ENCODE data around the gene ZFYVE28.
"Not testable (repeated sequence)": the region's sequence is repeated elsewhere in the genome, so short reads cannot be mapped to it uniquely, and the experiment has no call there.

ZFYVE28 gene

DNA sequence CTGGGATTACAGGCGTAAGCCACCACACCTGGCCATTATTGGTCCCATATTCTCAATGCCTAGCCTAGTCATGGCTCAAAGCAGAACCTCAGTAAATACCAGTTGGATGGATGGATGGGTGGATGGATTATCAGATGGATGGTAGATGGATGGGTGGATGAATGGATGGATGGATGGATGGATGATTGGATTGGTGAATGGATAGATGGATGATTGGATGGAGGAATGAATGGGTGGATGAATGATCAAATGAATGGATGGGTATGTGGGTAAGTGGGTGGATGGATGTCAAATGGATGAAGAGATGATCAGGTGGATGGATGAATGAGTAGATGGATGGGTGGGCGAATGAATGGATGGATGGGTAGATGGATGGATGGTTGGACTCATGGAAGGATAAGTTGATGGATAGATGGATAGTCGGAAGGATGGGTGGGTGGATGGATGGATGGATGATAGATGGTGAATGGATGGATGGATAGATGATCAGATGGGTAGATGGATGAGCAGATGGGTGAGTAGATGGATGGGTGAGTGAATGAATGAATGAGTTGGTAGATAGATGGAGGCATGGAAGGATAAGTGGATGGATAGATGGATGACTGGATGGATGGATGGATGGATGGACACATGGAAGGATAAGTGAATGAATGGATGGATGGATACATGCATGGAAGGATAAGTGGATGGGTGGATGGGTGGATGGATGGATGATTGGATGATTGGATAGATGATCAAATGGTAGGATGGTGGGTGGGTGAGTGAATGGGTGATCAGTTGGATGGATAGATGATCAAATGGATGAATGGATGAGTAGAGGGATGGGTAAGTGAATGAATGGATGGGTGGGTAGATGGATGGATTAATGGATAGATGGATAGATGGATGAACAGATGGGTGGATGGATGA, 28.5 kb upstream of the ZFYVE28 start:
- no peak for DNase-seq (ENCODE audit: low read depth in 2 of 2)

DNA sequence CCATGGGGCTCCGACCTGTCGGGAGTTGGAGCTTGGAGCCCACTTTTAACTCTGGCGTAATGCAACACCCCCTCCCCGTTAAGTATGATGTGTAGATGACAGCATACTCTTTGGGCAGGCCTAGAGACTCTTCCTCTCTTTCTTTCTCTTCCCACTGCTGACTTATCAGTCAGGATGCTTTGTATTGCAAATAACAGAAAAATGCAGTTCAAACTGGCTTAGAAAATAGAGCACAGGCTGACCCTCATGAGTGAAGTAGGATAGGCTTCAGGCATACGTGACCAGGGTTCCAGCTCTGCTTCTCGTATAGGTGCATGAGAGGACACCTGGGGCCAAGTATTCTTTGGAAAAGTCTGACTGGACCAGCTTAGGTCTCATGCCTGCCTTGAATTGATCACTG, 27.1 kb upstream of the ZFYVE28 start:
- DNase-seq (ENCODE audit: low read depth in 2 of 2): no peak

DNA sequence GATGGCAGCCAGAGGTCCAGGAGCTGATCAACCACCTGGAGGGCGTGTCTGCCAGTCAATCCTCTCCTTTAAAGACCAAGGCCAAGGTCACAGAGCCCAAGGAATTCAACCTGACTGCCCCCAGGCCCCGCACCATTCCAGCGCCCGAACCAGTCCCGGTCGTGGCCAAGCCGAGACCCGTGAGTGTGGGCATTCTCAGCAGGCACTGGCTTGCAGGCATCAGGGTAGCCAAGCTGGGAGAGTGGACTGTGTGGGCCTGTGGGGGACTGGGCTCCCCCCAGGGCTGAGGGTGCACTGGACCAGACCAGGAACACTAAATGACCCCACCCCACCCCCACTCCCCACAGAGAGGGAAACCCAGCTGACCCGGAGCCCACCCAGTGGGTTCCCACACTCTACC, 26.7 kb upstream of the ZFYVE28 start:
- no peak for DNase-seq (ENCODE audit: low read depth in 2 of 2)

DNA sequence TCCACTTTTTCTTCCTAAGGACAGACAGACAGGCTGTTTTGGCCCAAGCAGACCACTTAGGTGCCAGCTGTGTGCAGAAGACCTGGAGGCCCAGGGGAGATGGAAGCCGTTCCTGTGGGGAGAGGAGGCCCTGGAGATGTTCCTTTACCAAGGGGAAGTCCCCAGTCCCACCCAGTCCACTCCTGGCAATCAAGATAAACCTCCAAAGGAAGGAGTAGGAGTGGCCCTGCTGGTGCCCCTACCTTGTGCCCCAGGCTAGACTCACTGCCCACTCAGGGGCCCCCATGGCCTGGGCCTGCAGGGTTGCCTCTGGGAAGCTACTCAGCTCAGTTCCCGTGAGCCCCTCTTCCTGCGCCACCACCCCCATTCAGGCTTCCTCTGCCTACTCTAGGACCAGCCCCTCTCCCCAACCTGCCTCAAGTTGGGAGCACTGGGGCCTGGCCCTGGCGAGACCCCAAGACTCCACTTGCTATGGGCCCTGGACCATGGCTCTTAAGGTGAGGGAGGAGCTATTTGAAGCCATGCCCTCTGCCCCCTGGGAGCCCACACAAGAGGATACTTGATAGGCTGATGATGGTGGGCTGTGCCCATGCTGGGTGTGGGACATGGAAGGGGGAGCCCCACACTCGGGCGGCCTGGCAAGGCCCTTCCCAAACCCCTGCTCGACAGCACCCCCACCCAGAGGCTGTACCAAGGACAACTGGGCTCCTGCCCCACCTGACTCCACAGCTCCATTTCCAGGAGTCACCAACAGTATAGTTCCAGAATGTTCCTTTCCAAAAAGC, 25.7 kb upstream of the ZFYVE28 start:
- no peak for DNase-seq (ENCODE audit: low read depth in 2 of 2)

DNA sequence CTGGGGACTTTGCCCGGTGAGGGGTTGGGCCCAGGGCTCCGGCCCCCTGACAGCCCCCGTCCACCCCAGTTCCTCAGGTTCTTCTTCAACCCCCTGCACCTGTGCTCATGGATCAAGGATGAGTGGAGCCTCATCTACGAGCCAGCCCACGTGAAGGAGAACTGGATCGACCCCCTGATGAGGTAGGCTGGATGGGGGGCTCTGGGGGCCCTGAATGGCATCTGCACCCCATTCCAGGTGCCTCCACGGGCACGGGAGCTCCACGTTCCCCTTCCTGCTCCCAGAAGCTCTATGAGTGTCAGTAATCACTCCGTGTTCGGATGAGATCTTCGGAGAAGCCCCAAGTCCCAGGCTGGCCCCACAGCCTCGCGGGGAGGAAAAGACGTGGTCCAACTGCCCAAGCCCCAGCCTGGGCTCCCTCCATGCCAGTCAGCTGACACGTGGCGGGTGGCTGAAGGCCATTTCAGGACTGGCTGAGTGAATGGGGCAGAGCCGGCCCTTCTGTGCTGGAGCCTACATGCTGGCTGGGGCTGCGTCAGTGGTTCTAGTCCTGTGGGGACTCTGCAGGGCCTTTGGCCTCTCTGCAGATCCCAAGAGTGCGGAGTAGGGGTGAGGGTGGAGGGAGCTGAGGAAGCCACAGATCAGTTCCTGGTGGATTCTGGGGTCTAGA, 24.8 kb upstream of the ZFYVE28 start:
- DNase-seq (ENCODE audit: low read depth in 2 of 2): no peak

DNA sequence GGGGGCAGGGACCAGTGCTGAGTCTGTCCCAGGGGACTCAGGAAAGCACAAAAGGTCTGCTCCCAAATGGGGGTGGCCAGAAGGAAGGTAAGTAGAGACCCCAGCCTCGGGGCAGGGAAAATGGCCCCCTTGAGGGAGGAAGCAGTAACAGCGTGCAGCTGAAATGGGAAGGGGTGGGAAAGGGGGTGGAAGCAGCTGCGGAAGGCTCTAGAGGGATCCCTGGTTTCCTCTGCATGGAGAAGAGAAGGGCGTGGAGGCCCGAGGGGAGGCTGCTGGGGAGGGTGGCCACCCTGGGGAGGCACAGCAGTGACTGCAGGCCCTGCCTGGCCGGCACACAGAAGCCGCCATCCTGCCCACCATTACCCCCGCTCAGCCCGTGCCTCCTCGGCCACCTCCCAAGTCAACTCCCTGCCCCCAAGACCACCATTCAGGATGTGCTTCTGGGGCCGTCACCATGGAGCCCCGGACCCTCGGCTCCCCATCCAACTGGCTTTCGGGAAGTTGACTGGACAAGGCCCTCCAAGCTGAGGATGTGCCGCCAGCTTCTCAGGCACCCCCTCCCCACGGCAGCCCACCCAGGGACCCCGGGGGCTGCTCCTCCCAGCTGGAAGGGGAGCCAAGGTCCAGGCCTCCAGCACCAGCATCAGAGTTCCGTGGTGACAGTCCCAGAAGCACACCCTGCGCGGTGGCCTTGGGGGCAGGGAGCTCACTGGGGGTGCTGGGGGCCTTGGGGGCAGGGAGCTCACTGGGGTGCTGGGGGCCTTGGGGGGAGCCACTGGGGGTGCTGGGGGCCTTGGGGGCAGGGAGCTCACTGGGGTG, 23.9 kb upstream of the ZFYVE28 start:
- DNase-seq (ENCODE audit: low read depth in 2 of 2): no peak

DNA sequence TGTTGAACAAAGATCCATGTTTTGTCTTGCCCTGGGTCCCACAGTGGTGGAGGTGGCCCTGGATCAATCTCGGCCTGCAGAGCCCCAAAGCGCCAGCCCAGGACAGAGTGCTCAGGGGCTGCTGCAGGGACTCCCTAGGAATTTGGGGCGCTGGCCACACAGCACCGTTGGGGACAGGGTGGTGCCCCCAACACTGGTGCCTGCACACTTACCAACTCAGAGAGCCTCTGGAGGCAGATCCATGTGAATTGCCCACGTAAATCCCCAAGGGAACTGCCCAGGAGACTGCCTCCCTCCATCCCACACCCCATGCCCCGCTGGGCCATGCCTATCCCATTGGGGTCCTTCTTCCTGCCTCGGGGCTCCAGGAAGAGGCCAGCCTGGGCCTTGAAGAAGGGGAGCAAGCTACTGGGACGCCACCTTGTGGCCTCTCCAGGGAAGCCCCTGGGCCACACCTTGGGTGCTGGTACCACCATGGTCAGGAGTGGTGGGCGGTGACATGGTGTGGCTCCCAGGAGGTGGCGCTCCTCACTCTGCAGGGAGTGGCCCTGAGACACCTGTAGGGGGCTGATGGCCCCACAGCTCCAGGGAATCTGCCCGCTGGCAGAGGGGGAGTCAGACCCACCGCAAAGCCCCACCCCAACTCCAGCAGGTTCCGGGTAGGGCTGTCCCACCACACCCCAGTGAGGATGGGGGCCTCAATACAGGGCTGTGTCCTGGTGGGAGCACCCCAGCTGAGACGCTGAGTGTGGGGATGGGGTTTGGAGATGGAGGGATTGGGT, 23.1 kb upstream of the ZFYVE28 start:
- DNase-seq (ENCODE audit: low read depth in 2 of 2): peak; percentile 29 to 48

DNA sequence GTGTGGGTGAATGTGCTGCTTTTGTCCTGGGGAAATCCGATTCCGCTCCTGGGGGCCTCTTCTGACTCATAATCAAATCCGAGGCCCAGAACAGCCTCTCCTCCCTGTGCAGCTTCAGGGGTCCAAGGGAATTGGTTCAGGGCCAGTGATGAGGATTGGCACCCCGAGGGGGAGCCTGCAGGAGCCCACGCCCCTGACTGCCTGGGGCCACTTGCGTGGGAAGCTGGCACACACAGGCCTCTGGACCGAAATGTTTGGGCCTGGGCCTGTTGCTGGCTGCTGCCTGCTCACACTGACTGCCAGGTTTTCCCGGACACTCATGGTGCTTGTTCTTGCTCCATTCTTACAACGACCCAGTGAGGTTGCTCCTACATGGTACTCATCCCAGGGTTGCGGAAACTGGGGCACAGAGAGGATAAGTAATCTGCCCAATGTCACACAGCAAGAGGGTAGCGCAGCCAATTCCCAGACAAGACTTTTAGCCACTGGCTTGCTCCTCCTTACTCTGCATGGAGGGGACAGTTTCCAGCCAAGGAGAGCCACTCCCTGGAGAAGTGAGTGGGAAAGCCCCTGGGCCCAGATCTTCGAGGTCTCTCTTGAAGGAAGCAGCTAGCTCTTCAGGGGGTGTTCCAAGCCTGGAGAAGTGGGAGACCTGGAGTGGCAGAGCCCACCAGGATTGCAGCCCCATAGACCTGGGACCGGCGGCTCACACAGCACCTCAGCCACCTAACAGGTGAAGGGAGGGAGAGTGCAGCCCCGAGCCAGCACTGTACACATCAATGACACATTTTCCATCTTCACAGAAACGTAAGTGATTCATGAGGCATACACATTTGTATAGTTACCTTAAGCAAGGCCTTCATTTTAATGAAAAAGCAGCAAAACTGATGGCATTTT, 20.6 kb upstream of the ZFYVE28 start:
- DNase-seq (ENCODE audit: low read depth in 2 of 2): no peak

DNA sequence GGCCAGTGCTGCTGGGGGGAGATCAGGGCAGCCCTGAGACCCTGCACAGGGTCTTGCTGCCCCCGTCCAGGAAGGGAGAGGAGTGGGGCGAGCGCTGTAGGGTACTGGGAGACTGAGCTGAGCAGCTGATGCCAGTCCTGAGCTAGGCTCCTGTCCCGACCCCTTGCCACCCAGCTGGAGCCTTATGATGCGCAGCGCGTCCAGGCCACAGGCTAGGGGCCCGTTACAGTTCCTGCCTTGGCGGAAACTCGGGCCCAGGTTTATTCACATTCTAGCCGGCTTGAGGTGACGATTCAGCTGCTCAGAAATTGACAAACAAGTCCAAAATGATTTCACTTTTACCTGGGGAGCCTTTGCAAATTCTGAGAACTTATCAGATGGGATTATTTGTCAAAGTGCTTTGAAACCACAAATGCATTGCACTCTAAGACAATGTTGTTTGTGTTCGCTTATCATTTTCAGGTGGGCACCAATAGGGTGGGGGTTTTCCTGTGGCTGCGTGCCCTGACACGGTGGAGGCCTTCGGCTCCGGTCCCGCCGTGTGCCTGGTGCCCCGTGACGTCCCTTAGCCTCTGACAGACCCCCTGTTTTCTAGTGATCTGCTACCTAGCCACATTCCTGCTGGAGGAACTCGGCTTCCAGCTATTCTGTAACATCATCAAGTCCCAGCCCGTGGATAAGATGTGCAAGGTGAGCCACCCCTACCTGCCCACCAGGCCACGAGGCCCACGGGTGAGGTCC, 19.2 kb upstream of the ZFYVE28 start:
- DNase-seq (ENCODE audit: low read depth in 2 of 2): no peak

DNA sequence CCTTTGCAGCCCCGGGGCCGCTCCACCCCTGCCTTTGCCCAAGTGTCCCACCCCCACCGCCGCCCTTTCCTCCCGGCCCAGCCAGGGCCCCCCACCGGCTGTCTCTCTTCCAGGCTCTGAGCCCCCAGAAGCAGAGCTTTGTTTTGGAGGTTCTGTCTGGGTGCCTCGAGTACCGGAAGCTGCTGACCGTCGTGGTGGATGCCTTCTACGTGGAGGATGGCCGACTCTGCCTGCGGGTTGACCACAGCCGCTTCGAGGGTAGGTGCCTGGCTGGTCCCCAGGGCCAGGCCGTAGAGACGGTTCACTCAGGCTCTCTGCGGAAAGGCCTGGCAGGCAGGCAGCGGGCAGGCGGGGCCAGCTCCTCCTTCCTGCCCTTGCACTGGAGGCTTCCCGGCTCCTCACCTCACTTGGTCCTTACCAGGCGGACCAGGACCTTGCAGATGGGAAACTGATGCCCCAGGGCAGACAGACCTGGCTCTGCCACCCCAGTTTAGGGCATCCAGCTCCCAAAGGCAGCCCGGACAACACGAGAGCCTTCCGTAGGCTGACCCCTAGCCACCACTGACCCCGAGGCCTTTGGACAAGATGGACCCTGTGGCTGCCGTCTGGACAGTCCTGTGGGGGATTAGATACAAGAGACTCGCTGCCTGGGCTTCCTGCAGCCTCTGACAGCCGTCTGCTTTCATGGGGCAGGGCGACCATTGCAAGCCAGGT, 18.5 kb upstream of the ZFYVE28 start:
- no peak for DNase-seq (ENCODE audit: low read depth in 2 of 2)

DNA sequence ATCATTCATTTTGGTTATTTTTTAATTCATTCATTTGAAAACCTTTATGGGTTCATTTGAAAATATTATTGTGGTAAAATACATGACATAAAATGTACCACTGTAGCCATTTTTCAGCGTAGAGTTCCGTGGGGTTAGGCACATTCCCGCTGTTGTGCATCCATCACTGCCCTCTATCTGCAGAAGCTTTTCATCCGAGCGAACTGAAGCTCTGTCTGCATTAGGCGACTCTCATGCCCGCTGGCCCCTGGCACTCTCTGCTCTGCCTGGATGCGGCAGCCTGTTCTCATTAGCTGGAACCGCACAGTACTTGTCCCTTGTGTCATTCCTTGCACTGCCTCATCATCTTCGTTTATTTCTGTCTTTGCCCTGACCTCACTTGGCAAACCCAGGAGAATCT, 17.9 kb upstream of the ZFYVE28 start:
- DNase-seq (ENCODE audit: low read depth in 2 of 2): no peak

DNA sequence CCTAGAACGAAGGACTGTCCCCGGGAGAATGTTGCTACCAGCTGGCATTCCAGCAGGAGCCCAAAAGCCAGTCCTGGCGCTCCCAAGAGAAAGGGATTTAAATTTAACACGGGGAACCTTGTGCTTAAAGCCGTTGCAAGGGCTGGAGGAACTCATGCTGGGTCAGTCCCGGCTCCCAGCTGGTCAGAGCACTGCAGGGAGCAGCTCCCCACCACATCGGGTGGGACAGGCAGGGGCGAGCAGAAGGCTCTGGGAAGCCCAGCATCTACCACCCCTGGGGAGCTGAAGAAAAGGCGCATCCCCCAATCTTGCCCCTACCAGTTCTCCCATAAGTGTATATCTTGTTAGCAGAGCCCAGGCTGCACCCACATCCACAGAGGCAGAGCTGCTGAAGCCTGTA, 16.0 kb upstream of the ZFYVE28 start:
- no peak for DNase-seq (ENCODE audit: low read depth in 2 of 2)

DNA sequence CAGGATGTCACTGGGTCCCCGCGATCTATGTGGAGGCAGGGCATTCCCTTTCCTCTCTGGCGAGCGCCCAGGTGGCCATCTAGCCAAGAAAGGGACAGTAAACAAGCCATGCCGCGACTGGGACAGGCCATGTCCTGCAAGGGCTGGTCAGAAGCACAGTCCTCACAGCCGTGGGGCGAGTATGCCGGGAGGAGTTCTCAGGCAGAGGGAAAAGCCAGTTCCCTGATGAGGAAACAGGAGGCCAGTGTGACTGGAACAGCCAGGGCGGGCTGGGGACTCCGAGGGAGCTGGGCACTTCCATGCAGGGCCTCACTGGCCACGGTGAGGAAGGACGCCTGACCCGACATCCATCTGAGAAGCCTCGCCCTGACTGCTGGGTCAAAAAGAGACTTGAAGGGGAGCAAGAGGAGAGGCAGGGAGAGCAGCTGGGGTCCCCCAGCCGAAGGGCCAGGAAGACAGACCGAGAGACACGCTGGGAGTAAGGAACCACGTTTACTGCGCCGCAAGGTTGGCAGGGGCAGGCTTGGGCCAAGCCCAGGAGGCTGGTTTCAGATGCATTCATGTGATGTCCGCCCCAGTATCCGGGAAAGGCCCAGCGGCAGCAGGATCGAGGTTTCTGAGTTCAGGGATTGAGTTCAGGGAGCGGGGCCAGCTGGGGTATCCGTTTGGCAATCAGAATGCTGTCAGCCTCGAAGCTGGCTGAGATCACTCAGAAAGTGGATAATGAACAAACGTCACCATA, 15.3 kb upstream of the ZFYVE28 start:
- DNase-seq (ENCODE audit: low read depth in 2 of 2): no peak

DNA sequence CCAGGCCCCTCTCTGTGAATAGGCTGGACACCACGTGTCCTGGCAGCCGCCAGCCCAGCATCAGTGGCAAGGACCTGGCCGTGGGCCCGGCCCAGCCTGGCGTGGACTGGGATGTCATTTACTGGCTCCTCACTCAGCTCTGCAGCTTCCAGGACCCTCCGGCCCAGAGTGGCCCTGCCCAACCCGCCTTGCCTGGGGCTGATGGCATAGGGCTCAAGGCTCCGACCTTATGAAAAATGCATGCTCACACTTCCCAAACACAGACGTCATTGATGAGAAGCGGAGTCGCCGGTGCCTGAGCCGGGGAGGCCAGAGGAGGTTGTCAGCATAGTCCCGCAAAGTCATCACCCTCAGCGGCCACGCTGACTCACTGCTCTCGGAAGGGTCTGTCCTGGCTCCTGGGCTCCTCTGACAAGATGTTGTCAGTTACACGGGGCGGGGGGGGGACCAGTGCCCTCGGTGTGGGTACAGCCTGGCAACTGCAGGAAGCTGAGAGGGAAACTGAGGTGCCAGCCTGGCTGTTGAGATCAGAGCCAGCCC, 14.6 kb upstream of the ZFYVE28 start:
- DNase-seq (ENCODE audit: low read depth in 2 of 2): no peak

DNA sequence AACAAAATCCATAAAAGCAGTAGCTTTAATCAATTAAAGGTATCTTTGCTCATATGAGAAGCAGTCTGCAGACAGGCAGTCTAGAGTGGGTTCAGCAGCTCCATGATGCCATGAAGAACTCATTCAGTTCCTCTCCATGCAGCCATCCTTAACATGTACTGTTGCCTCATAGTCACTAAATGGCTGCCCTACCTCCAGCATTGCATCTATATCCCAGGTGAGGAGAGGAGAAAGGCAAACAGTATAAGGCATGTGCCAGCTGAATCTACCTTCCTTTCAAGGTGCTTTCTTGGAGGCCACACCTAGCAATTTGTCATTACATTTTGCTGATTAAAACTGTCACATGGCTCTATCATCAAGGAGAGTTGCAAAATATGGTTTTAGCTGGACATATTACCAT, 13.6 kb upstream of the ZFYVE28 start:
- DNase-seq (ENCODE audit: low read depth in 2 of 2): no peak

DNA sequence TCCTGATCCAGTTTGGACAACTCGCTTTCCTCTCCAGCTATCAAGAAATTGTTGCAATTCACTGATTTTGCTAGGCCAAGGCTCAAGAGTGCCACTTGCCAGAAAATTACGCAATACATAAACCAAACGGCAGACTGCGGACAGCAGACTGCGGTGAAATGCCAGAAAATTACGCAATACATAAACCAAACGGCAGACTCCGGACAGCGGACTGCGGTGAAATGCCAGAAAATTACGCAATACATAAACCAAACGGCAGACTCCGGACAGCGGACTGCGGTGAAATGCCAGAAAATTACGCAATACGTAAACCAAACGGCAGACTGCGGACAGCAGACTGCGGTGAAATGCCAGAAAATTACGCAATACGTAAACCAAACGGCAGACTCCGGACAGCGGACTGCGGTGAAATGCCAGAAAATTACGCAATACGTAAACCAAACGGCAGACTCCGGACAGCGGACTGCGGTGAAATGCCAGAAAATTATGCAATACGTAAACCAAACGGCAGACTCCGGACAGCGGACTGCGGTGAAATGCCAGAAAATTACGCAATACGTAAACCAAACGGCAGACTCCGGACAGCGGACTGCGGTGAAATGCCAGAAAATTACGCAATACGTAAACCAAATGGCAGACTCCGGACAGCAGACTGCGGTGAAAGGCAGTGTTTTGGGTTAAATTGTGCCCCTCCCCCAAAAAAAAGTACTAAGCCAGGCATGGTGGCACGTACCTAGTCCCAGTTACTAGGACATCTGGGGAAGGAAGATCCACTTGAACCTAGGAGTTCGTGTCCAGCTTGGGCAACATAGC, 11.7 kb upstream of the ZFYVE28 start:
- not testable (repeated sequence) for DNase-seq (ENCODE audit: low read depth in 2 of 2)

All from activated CD8-positive, alpha-beta memory T cell treated with anti-CD3 and anti-CD28 coated beads for 4 hours (primary cell).